AG09319 (cell line): Measurements from ENCODE around the gene SPAG4.

ENCODE experiments used
- DNase-seq: peaks from one replicate; pipeline ENCODE4 v3.0.0-alpha.2; 2010; ENCODE audit warnings: low read depth; ENCODE audit errors: extremely low read depth
- CTCF ChIP-seq: IDR thresholded peaks from 2 replicates; pipeline ENCODE4 v1.5.1; 2011; ENCODE audit warnings: low read depth, mild to moderate bottlenecking, inconsistent platforms, low read length, moderate library complexity

The SPAG4 gene

GRCh38 chr20:35651958-35652357 lies 36.3 kb downstream of the SPAG4 start:
- TF ChIP-seq CTCF = no peak
- no peak for DNase-seq

GRCh38 chr20:35652641-35653429 lies 37.2 kb downstream of the SPAG4 start:
- DNase-seq = no peak
- no peak for TF ChIP-seq CTCF

GRCh38 chr20:35653430-35653734 lies 37.8 kb downstream of the SPAG4 start:
- DNase-seq = no peak
- TF ChIP-seq CTCF = no peak

GRCh38 chr20:35653893-35654292 lies 38.3 kb downstream of the SPAG4 start:
- DNase-seq = no peak
- no peak for TF ChIP-seq CTCF

- DNase-seq = no peak
- TF ChIP-seq CTCF = no peak
Measured at GRCh38 chr20:35654415-35654814, 38.8 kb downstream of the SPAG4 start.

- no peak for TF ChIP-seq CTCF
- DNase-seq = no peak
Measured at GRCh38 chr20:35657271-35657670, 41.6 kb downstream of the SPAG4 start.

GRCh38 chr20:35660122-35660937 lies 44.7 kb downstream of the SPAG4 start:
- DNase-seq = no peak

More at GRCh38 chr20:35660122-35660937, 44.7 kb downstream of the SPAG4 start:
- TF ChIP-seq CTCF = no peak
